HepG2 (cell line): ENCODE results near the gene PAX4. TPM values are rescaled to one million over a fixed set of nuclear protein-coding genes. Genes with fewer than 3 reads are reported as not detected.

Experiments used
- ATAC-seq: fragments of 200-7000 bp; cut with Tn5 transposase; 3 replicates; pipeline ENCODE4 v1.9.1; 2020; ENCODE audit warnings: mild to moderate bottlenecking, moderate library complexity
- BruUV-seq: library from RNA; stranded (reverse); fragments of 400-500 nt; replicated peaks from 2 replicates; lab custom pipeline; 2021; lab: Mats Ljungman, UMichigan
- CTCF ChIA-PET: fragments of 300-600 bp; formaldehyde crosslinking; extraction: SDS; loops from one replicate; lab custom pipeline; 2021; ENCODE audit warnings: low total read pairs, inconsistent platforms, low intra/inter-chr PET ratio; lab: Yijun Ruan, JAX
- POLR2A ChIA-PET: fragments of 350-600 bp; sonication (Branson Sonifier 250); formaldehyde crosslinking; loops from one replicate; lab custom pipeline; 2020; ENCODE audit warnings: antibody characterized with exemption, inconsistent platforms; lab: Yijun Ruan, JAX
- DNase-seq: peaks from one replicate; pipeline ENCODE4 v3.0.0-alpha.2; 2015; ENCODE audit warnings: low spot score
- FAIRE-seq: peaks from 3 replicates; lab custom pipeline; 2011; peaks lifted over from hg19 to GRCh38; lab: Jason Lieb, UNC
- H2AFZ ChIP-seq: one replicate; pipeline ENCODE4 v1.6.1; 2011; ENCODE audit warnings: low read length, inconsistent platforms
- H3K27ac ChIP-seq: fragments of 300-600 bp; 3 replicates; pipeline ENCODE4 v1.8.0; 2011; ENCODE audit warnings: mixed run types, mild to moderate bottlenecking, mixed read lengths, low read length, inconsistent platforms; ENCODE audit not compliant: insufficient read depth; ENCODE audit errors: extremely low read length
- H3K27me3 ChIP-seq, 2 experiments: fragments of 200-600 bp in 1 of 2; 2 replicates in 1 of 2; 3 replicates in 1 of 2; pipeline versions ENCODE4 v1.6.0 to v1.8.0; 2011; ENCODE audit warnings: low read length in 2 of 2, mild to moderate bottlenecking in 2 of 2, moderate library complexity in 2 of 2, inconsistent platforms in 1 of 2; ENCODE audit not compliant: insufficient read depth in 2 of 2, control insufficient read depth in 1 of 2
- H3K36me3 ChIP-seq, 2 experiments: fragments of 200-600 bp in 1 of 2; replicated peaks in 1 of 2; 2 replicates in 1 of 2; 3 replicates in 1 of 2; pipeline versions ENCODE4 v1.5.1 to v1.8.0; 2011; ENCODE audit warnings: low read length in 2 of 2, inconsistent platforms in 1 of 2; ENCODE audit not compliant: insufficient read depth in 2 of 2, control insufficient read depth in 1 of 2
- H3K4me1 ChIP-seq: 2 replicates; pipeline ENCODE4 v1.5.1; 2012; ENCODE audit warnings: low read length, inconsistent platforms; ENCODE audit not compliant: insufficient read depth
- H3K4me2 ChIP-seq: 2 replicates; pipeline ENCODE4 v1.6.0; 2011; ENCODE audit warnings: low read depth, low read length, inconsistent platforms
- H3K4me3 ChIP-seq, 3 experiments: fragments of 200-600 bp in 1 of 3; sonication (generic), shearing (Covaris generic) in 1 of 3; replicated peaks in 1 of 3; 2 replicates each; pipeline ENCODE4 v1.5.1; 2011 to 2016; ENCODE audit warnings: low read length in 3 of 3, inconsistent platforms in 2 of 3, low read depth in 2 of 3, mild to moderate bottlenecking in 2 of 3, control low read depth in 1 of 3, mixed read lengths in 1 of 3; ENCODE audit not compliant: insufficient read depth in 1 of 3
- H3K79me2 ChIP-seq: one replicate; pipeline ENCODE4 v1.6.1; 2011; ENCODE audit warnings: low read length, inconsistent platforms; ENCODE audit not compliant: insufficient read depth
- H3K9ac ChIP-seq: 2 replicates; pipeline ENCODE4 v1.6.0; 2011; ENCODE audit warnings: mild to moderate bottlenecking, low read depth, low read length, inconsistent platforms; ENCODE audit not compliant: insufficient read depth
- H3K9me3 ChIP-seq: 2 replicates; pipeline ENCODE4 v1.5.1; 2012; ENCODE audit warnings: mild to moderate bottlenecking, low read length
- H4K20me1 ChIP-seq: 2 replicates; pipeline ENCODE4 v1.6.0; 2011; ENCODE audit warnings: inconsistent platforms, mild to moderate bottlenecking, low read length, moderate library complexity; ENCODE audit not compliant: insufficient read depth
- GABPA ChIP-seq, 2 experiments: IDR thresholded peaks; 2 replicates each; pipeline ENCODE4 v1.6.1; 2011 to 2016; ENCODE audit warnings: low read depth in 2 of 2, low read length in 1 of 2, missing biosample characterization in 1 of 2, missing genetic modification characterization in 1 of 2
- IRF1 ChIP-seq: sonication (generic); formaldehyde crosslinking; IDR thresholded peaks from 2 replicates; pipeline ENCODE4 v1.4.0; 2020; ENCODE audit warnings: low read depth, mild to moderate bottlenecking, missing genetic modification reagents
- SRSF1 ChIP-seq: fragments of 200-400 bp; formaldehyde crosslinking; optimal IDR thresholded peaks from 2 replicates; pipeline ENCODE3; 2017; ENCODE audit warnings: mild to moderate bottlenecking, low read depth, low read length, moderate library complexity
- TIGD3 ChIP-seq: sonication (generic); formaldehyde crosslinking; IDR thresholded peaks from 2 replicates; pipeline ENCODE4 v1.5.1; 2020; ENCODE audit warnings: mild to moderate bottlenecking, missing genetic modification reagents, borderline replicate concordance
- TP53 ChIP-seq: sonication (generic); formaldehyde crosslinking; conservative IDR thresholded peaks from 2 replicates; pipeline ENCODE4 v1.4.0; 2020; ENCODE audit warnings: missing genetic modification reagents
- ZNF34 ChIP-seq: sonication (generic); formaldehyde crosslinking; IDR thresholded peaks from 2 replicates; pipeline ENCODE4 v1.4.0; 2020; ENCODE audit warnings: mild to moderate bottlenecking, missing genetic modification reagents, borderline replicate concordance
- WGBS: methylation state at CpG from one replicate; pipeline ENCODE4 v1.1.6; 2017; ENCODE audit warnings: low lambda C conversion rate; 5-methylcytosine and 5-hydroxymethylcytosine counted together
- in situ Hi-C: cut with HindIII; loops from 2 replicates; pipeline ENCODE4 v1.10.0; 2017; ENCODE audit warnings: low pct_unique_long_range_greater_than_20kb; ENCODE audit not compliant: extremely low pct_ligation_motif_present
- intact Hi-C: fragments of 100-400 bp; cut with micrococcal nuclease; formaldehyde crosslinking; loops from one replicate; pipeline ENCODE4 v1.10.0; 2022; ENCODE audit not compliant: unreplicated experiment
- polyA plus RNA-seq, 8 experiments: library from polyadenylated mRNA; depleted of rRNA in 3 of 8; stranded (reverse) in 7 of 8; unstranded in 1 of 8; fragments of >200 nt; fragmentation: Illumina TruSeq in 4 of 8; extraction: Trizol in 4 of 8; gene quantifications; 2 replicates each; pipeline versions ENCODE4 v1.2.1 to v1.2.3, GENCODE V29; 2011 to 2016; ENCODE audit warnings: low read depth in 4 of 8, missing spikeins in 1 of 8, mixed read lengths in 1 of 8; ENCODE audit not compliant: insufficient read depth in 1 of 8
- total RNA-seq, 5 experiments: library from RNA; depleted of rRNA; stranded (reverse); fragments of >200 nt; fragmentation: Illumina TruSeq; extraction: Trizol; gene quantifications; 2 replicates each; pipeline ENCODE4 v1.2.3, GENCODE V29; 2016; ENCODE audit warnings: low read depth in 1 of 5

PAX4 gene
- total and polyA plus RNA-seq, 2 of the 13 experiments (the other 11 are each of a cell fraction or from before 2014, with no cell fraction given): not detected

- no peak overlapping the region for H3K4me2 ChIP-seq
- in situ Hi-C loops: no loop called here
- WGBS: 87% methylated on average over 8 of the region's 8 CpGs
These were observed 29.7 kb upstream of the PAX4 start for GRCh38 chr7:127647636-127648035.

More at GRCh38 chr7:127647636-127648035, 29.7 kb upstream of the PAX4 start:
- Histone ChIP-seq H3K27me3 (no peaks in the 10 kb centered on the region; a peak in 1 of 5 replicates), H4K20me1 (no peaks in the 10 kb centered on the region)
- TF ChIP-seq GABPA (IDR thresholded peaks at IDR 0.05; ENCODE audit: low read depth, low read length) (no peak), GABPA (CRISPR knock-in tag; IDR thresholded peaks at IDR 0.05; ENCODE audit: low read depth) (no peak), SRSF1 (no peak), ZNF34 (CRISPR knock-in tag) (no peak), IRF1 (CRISPR knock-in tag) (no peak), TIGD3 (no peak), TP53 (CRISPR knock-in tag) (no peak)
- TF ChIP-seq, all 625 proteins: peak for 0
- Histone ChIP-seq H3K36me3 (no peaks in the 10 kb centered on the region), H3K79me2 (peaks cover 6% of the 10 kb centered on the region), H3K27ac (no peak overlapping the region), H3K9ac (no peak overlapping the region), H3K4me1 (peaks cover 27% of the 10 kb centered on the region), H3K9me3 (no peaks in the 10 kb centered on the region), H2AFZ (no peak overlapping the region), H3K4me3 (no peak overlapping the region)
- ATAC-seq (no peak), DNase-seq (no peak), FAIRE-seq (no peak)
- intact Hi-C loops: no loop called here
- BruUV-seq: no TSS peak
- POLR2A ChIA-PET: no interaction called here
- CTCF ChIA-PET: no interaction called here
